DND-41 (cell line): ENCODE data around the gene DTNB.
"Not testable (repeated sequence)": the region's sequence is repeated elsewhere in the genome, so short reads cannot be mapped to it uniquely, and the experiment has no call there.

Experiments
- ATAC-seq: fragments of 200-7000 bp; cut with Tn5 transposase; 3 replicates; pipeline ENCODE4 v1.9.1; 2021; ENCODE audit warnings: low read depth; ENCODE audit not compliant: insufficient read depth
- DNase-seq: peaks from one replicate; pipeline ENCODE4 v3.0.0-alpha.2; 2020
- H2AFZ ChIP-seq: 2 replicates; pipeline ENCODE4 v1.6.0; 2012; ENCODE audit warnings: low read depth, low read length
- H3K27ac ChIP-seq: 2 replicates; pipeline ENCODE4 v1.5.1; 2012; ENCODE audit warnings: low read length, inconsistent platforms
- H3K27me3 ChIP-seq: fragments of 200-600 bp; sonication (generic); 2 replicates; pipeline ENCODE4 v1.6.0; 2012; ENCODE audit warnings: low read length, mild to moderate bottlenecking, inconsistent platforms; ENCODE audit not compliant: insufficient read depth, poor library complexity
- H3K36me3 ChIP-seq: 2 replicates; pipeline ENCODE4 v1.5.1; 2012; ENCODE audit warnings: low read length, inconsistent platforms; ENCODE audit not compliant: insufficient read depth
- H3K4me1 ChIP-seq: 2 replicates; pipeline ENCODE4 v1.5.1; 2012; ENCODE audit warnings: mild to moderate bottlenecking, low read length; ENCODE audit not compliant: insufficient read depth
- H3K4me2 ChIP-seq: 2 replicates; pipeline ENCODE4 v1.6.0; 2012; ENCODE audit warnings: mild to moderate bottlenecking, moderate library complexity, low read length, inconsistent platforms; ENCODE audit not compliant: insufficient read depth
- H3K4me3 ChIP-seq, 2 experiments: fragments of 200-600 bp in 1 of 2; shearing (Covaris generic) in 1 of 2; 2 replicates each; pipeline ENCODE4 v1.5.1; 2012 to 2016; ENCODE audit warnings: inconsistent platforms in 2 of 2, low read length in 2 of 2, mild to moderate bottlenecking in 2 of 2, low read depth in 1 of 2, moderate library complexity in 1 of 2
- H3K79me2 ChIP-seq: 2 replicates; pipeline ENCODE4 v1.6.0; 2012; ENCODE audit warnings: low read length, inconsistent platforms; ENCODE audit not compliant: insufficient read depth
- H3K9ac ChIP-seq: 2 replicates; pipeline ENCODE4 v1.6.0; 2012; ENCODE audit warnings: low read depth, mild to moderate bottlenecking, inconsistent platforms, low read length, moderate library complexity
- H3K9me3 ChIP-seq: 2 replicates; pipeline ENCODE4 v1.5.1; 2012; ENCODE audit warnings: low read length, moderate library complexity, mild to moderate bottlenecking, inconsistent platforms; ENCODE audit not compliant: insufficient read depth, severe bottlenecking
- H4K20me1 ChIP-seq: 2 replicates; pipeline ENCODE4 v1.6.0; 2012; ENCODE audit warnings: low read length; ENCODE audit not compliant: insufficient read depth
- EZH2 ChIP-seq: IDR thresholded peaks from 3 replicates; pipeline ENCODE4 v1.6.1; 2012; ENCODE audit warnings: borderline replicate concordance, low read depth, mild to moderate bottlenecking, moderate library complexity, low read length, inconsistent platforms; ENCODE audit not compliant: severe bottlenecking
- TF ChIP-seq, protein P1 (sequence below): IDR thresholded peaks from 2 replicates; pipeline ENCODE4 v1.5.1; 2012; ENCODE audit warnings: borderline replicate concordance, low read length, moderate library complexity, mild to moderate bottlenecking; ENCODE audit not compliant: poor library complexity, severe bottlenecking; ENCODE audit errors: extremely low read depth

Gene DTNB

DNA sequence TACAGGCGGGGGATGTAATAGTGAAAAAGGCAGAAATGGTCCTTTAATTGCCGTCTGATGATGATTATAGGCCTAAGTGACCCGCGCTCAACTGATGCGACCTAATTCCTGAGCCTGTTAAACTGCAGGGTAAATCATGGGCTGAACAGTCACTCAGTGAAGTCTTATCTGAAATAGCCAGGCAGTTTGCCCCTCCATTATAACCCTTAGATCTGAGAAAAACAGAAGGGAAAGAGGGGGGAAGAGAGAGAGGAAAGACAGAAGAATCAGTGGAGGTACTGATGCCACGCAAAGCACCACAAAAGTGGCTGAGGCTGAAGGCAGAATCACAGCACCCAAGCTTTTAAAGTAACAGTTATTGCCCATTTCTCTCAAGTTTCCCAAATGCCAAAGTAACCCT, 258.6 kb downstream of the DTNB start:
- Histone ChIP-seq H3K4me1 (no peaks in the 10 kb centered on the region), H3K9ac (no peak overlapping the region)

DNA sequence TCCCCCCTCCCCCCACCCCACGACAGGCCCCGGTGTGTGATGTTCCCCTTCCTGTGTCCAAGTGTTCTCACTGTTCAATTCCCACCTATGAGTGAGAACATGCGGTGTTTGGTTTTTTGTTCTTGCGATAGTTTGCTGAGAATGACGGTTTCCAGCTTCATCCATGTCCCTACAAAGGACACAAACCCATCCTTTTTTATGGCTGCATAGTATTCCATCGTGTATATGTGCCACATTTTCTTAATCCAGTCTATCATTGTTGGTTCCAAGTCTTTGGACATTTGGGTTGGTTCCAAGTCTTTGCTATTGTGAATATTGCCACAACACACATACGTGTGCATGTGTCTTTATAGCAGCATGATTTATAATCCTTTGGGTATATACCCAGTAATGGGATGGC, 260.0 kb downstream of the DTNB start:
- H3K9me3 ChIP-seq, H2AFZ ChIP-seq, H3K9ac ChIP-seq, H3K4me1 ChIP-seq, H3K4me2 ChIP-seq, H3K4me3 ChIP-seq, DNase-seq, H3K36me3 ChIP-seq, ATAC-seq, H3K79me2 ChIP-seq, H3K27ac ChIP-seq, H4K20me1 ChIP-seq, H3K27me3 ChIP-seq: not testable (repeated sequence)

More for the DNA sequence above, 258.6 kb downstream of the DTNB start:
- ATAC-seq (no peak), DNase-seq (no peak)
- Histone ChIP-seq H2AFZ (no peak overlapping the region), H4K20me1 (no peaks in the 10 kb centered on the region), H3K4me3 (no peak overlapping the region), H3K4me2 (no peak overlapping the region), H3K79me2 (no peaks in the 10 kb centered on the region), H3K27ac (no peak overlapping the region), H3K36me3 (peaks cover 11% of the 10 kb centered on the region; the same call in 1 of the 2 replicates), H3K9me3 (no peaks in the 10 kb centered on the region), H3K27me3 (no peaks in the 10 kb centered on the region)
- TF ChIP-seq, protein P1, sequence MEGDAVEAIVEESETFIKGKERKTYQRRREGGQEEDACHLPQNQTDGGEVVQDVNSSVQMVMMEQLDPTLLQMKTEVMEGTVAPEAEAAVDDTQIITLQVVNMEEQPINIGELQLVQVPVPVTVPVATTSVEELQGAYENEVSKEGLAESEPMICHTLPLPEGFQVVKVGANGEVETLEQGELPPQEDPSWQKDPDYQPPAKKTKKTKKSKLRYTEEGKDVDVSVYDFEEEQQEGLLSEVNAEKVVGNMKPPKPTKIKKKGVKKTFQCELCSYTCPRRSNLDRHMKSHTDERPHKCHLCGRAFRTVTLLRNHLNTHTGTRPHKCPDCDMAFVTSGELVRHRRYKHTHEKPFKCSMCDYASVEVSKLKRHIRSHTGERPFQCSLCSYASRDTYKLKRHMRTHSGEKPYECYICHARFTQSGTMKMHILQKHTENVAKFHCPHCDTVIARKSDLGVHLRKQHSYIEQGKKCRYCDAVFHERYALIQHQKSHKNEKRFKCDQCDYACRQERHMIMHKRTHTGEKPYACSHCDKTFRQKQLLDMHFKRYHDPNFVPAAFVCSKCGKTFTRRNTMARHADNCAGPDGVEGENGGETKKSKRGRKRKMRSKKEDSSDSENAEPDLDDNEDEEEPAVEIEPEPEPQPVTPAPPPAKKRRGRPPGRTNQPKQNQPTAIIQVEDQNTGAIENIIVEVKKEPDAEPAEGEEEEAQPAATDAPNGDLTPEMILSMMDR, result no peak
- no peak for TF ChIP-seq EZH2

DNA sequence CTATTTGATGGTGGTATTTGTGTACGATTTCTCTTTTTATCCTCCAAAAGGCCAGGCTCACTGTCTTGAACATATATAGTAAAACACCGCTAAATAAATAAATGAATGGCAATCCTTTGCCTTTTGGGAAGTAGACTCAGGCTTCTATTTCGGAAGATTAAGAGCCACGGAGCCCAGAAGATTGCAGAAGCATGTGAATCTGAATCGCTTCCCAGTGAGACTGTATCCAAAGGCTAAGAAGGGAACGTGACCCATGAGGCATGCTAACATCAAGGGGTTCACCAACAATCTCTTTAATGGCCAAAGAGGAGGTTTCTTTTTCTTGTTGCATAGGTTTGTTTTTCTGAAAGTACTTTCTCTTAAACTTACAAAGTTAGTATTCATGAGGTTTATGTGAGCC, 261.6 kb downstream of the DTNB start:
- H3K27ac ChIP-seq, result no peak overlapping the region

DNA sequence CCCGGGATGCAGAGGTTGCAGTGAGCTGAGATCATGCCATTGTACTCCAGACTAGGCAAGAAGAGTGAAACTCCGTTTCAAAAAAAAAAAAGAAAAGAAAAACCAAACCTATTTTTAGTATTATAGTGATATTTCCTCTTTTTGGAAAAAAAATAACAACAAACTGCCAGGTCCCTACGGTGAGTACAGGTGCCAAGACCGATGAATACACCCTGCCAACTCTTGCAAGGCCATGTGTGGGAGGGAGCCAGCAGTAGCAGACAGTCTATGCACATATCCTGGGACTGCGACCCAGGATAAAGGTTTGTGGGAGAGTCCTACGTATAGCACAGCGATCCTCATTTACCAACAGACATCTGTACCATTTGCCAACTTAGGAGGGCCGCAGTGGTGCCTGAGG, 262.1 kb downstream of the DTNB start:
- no peak overlapping the region for H3K9ac ChIP-seq
- no peaks in the 10 kb centered on the region for H4K20me1 ChIP-seq
- H3K4me3 ChIP-seq, result no peak overlapping the region
- no peak for TF ChIP-seq EZH2
- TF ChIP-seq, protein P1, result no peak
- H3K36me3 ChIP-seq, result no peaks in the 10 kb centered on the region
- no peaks in the 10 kb centered on the region for H3K79me2 ChIP-seq
- no peak overlapping the region for H3K4me2 ChIP-seq
- DNase-seq (no peak), ATAC-seq (no peak)
- H3K9me3 ChIP-seq, result no peaks in the 10 kb centered on the region
- no peak overlapping the region for H3K27ac ChIP-seq
- no peaks in the 10 kb centered on the region for H3K27me3 ChIP-seq
- no peak overlapping the region for H2AFZ ChIP-seq
- no peaks in the 10 kb centered on the region for H3K4me1 ChIP-seq

More for the DNA sequence above, 261.6 kb downstream of the DTNB start:
- no peaks in the 10 kb centered on the region for H3K9me3 ChIP-seq
- ATAC-seq (no peak), DNase-seq (no peak)
- H3K4me2 ChIP-seq, result no peak overlapping the region
- H3K4me3 ChIP-seq, result no peak overlapping the region
- H2AFZ ChIP-seq, result no peak overlapping the region
- no peaks in the 10 kb centered on the region for H3K4me1 ChIP-seq
- no peak for TF ChIP-seq EZH2
- TF ChIP-seq, protein P1, result no peak
- H4K20me1 ChIP-seq, result no peaks in the 10 kb centered on the region
- no peaks in the 10 kb centered on the region for H3K27me3 ChIP-seq
- no peak overlapping the region for H3K9ac ChIP-seq
- H3K79me2 ChIP-seq, result no peaks in the 10 kb centered on the region
- H3K36me3 ChIP-seq, result no peaks in the 10 kb centered on the region
